VCaP (cell line): ENCODE measurements around the gene RGMB.
"Not testable (repeated sequence)": the region's sequence is repeated elsewhere in the genome, so short reads cannot be mapped to it uniquely, and the experiment has no call there.

ENCODE experiments used
- H3K27ac ChIP-seq: fragments of 450-650 bp; 2 replicates; pipeline ENCODE4 v1.5.1; 2017
- TF ChIP-seq, protein P1 (sequence below): fragments of 450-650 bp; conservative IDR thresholded peaks from 2 replicates; pipeline ENCODE4 v1.5.1; 2017; ENCODE audit warnings: mild to moderate bottlenecking, moderate library complexity

Gene RGMB, protein sequence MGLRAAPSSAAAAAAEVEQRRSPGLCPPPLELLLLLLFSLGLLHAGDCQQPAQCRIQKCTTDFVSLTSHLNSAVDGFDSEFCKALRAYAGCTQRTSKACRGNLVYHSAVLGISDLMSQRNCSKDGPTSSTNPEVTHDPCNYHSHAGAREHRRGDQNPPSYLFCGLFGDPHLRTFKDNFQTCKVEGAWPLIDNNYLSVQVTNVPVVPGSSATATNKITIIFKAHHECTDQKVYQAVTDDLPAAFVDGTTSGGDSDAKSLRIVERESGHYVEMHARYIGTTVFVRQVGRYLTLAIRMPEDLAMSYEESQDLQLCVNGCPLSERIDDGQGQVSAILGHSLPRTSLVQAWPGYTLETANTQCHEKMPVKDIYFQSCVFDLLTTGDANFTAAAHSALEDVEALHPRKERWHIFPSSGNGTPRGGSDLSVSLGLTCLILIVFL

DNA sequence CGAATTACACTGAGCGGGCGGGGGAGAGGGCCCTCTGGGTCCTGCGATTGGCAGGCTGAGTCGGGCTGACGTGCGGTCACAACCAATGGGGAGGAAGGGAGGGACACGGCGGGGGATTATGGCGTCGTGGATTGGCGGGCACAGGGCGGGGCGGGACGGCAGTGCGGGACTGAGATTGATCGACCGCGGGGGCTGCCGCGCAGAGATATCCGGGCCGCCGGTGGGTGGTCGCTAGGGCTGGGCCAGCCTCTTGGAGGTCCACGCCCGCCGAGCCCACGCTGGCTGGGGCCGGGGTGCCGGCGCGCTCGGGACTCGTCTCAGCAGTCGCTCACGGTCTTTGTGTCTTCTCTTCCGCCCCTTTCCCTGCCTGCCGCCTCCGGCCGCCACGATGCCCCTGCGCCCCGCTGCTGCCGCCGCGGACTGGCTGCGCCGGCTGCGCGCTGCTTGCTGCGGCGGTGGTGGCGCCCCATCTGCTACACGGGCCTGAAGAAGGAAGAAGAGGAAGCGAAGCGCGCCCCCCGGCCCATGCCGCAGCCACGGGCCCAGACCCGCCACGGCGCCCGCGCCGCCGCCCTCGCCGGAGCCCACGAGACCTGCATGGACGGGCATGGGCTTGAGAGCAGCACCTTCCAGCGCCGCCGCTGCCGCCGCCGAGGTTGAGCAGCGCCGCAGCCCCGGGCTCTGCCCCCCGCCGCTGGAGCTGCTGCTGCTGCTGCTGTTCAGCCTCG lies at the start of gene RGMB:
Gene RGMB (plus strand): TSS at position 200 of the 728 bp plus-strand sequence. CDS start 408 bp downstream, at position 608.
- peak within 1 kb of the TSS; percentile 98 for H3K27ac ChIP-seq

DNA sequence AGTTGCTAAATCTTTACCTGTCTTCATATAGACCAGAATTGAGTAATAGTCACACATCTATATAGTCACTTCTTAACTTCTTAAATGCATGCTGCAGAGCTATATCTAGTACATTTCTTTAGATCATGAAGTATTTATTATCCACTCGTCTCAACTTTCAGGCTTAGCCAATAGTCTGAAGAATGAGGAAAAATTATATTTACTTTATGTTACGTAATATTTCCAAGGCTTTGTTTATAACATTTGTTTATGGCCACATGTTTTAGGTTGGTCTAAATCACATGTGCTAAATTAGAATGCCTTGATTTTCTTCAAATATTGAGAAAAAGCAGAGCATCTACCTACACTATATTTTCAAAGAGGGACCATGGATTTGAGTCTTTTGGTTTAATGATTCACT lies 47.2 kb upstream of the RGMB start:
- TF ChIP-seq, protein P1, sequence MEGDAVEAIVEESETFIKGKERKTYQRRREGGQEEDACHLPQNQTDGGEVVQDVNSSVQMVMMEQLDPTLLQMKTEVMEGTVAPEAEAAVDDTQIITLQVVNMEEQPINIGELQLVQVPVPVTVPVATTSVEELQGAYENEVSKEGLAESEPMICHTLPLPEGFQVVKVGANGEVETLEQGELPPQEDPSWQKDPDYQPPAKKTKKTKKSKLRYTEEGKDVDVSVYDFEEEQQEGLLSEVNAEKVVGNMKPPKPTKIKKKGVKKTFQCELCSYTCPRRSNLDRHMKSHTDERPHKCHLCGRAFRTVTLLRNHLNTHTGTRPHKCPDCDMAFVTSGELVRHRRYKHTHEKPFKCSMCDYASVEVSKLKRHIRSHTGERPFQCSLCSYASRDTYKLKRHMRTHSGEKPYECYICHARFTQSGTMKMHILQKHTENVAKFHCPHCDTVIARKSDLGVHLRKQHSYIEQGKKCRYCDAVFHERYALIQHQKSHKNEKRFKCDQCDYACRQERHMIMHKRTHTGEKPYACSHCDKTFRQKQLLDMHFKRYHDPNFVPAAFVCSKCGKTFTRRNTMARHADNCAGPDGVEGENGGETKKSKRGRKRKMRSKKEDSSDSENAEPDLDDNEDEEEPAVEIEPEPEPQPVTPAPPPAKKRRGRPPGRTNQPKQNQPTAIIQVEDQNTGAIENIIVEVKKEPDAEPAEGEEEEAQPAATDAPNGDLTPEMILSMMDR = no peak
- no peak overlapping the region for H3K27ac ChIP-seq

More for the DNA sequence above, at the start of gene RGMB:
- TF ChIP-seq, protein P1 = peak; percentile 21

DNA sequence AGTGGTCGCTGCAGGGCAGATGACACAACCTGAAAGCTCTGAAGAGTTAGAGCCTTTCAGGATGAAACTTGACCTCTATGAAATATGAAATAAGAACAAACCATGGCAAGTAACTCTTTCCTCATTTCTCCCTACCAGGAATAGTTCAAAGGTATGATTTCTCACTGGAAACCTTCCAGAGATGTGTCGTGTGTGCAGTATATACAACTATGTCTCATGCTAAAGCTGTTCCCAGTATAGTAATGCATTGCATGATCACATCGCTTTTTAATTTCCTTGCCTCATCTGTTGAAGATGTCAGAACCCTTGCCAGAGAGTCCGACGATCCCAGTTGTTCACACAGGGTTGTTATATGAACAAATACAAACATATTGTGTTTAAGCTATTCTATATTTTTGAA lies 45.8 kb upstream of the RGMB start:
- TF ChIP-seq, protein P1 = no peak
- no peak overlapping the region for H3K27ac ChIP-seq

DNA sequence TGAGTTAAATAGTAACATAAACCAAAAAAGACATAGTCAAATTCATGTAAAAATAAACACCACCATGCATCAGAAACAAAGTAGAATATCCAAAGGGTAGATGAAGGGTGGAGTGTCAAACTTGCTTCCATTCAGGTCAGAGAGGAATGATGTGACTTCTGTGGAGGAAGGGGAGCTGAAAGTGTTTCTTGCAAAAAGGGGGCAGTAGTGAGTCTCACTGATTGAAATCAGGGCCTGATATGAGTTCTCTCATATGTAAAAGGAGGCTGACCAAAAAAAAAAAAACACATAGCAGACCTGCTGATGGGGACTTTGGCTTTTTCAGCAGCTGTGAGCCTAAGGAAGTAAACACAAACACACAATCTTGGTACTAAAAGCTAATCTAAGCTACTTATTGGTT lies 38.8 kb upstream of the RGMB start:
- TF ChIP-seq, protein P1 = no peak
- no peak overlapping the region for H3K27ac ChIP-seq

DNA sequence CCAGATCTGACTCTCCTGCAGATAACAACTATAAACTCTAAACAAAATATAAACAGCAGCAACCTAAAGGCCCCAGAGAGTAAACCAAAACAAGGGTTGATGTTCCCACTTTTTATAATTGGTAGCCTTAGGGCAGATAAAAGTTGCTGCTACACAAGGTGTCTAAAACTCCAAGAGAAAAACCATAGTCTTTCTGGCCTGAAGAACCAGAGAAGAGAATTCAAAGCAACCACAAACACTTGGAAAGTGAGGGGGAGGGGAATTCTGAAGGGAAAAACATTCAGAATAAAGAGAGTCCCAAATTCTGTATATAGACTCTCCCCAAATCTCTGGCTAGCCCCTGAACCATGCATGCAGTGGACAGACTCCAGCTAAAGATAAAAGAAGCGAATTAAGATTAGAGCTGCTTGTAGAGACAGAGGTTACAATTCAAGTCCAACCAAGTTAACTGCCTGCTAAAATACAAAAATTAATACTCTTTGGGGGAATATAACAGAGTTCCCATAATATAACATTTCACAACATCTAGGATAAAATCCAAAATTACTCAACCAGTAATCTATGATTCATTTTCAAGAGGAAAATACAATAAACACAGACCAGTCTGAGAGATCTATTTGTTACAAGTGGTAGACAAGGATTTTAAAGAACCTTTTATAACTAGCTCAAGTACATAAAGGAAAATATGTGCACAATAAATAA lies 37.5 kb upstream of the RGMB start:
- TF ChIP-seq, protein P1 = no peak

DNA sequence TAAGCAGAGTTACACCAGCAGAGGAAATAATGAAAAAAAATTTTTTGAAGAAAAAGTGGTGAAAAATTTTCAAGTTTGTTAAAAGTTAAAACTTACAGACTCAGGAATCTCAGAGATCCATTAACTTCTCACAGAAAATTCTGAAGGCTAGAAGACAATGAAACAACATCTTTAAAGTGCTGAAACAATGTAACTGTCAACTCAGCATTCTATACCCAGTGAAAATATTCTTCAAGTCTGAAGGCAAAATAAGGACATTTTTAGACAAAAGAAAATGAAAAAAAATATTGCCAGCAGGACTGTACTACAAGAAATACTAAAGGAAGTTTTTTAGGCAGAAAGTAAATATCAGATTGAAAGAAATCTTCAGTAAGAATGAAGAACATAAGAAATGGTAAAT lies 36.7 kb upstream of the RGMB start:
- no peak overlapping the region for H3K27ac ChIP-seq
- TF ChIP-seq, protein P1 = no peak

More for the DNA sequence above, 37.5 kb upstream of the RGMB start:
- H3K27ac ChIP-seq = no peak overlapping the region

DNA sequence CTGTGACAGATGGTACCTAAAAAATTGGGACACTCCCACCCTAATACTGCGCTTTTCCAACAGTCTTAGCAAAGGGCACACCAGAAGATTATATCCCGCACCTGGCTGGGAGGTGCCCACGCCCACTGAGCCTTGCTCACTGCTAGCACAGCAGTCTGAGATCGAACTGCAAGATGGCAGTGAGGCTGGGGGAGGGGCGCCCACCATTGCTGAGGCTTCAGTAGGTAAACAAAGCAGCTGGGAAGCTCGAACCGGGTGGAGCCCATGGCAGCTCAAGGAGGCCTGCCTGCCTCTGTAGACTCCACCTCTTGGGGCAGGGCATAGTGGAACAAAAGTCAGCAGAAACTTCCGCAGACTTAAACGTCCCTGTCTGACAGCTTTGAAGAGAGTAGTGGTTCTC lies 36.0 kb upstream of the RGMB start:
- H3K27ac ChIP-seq = not testable (repeated sequence)

DNA sequence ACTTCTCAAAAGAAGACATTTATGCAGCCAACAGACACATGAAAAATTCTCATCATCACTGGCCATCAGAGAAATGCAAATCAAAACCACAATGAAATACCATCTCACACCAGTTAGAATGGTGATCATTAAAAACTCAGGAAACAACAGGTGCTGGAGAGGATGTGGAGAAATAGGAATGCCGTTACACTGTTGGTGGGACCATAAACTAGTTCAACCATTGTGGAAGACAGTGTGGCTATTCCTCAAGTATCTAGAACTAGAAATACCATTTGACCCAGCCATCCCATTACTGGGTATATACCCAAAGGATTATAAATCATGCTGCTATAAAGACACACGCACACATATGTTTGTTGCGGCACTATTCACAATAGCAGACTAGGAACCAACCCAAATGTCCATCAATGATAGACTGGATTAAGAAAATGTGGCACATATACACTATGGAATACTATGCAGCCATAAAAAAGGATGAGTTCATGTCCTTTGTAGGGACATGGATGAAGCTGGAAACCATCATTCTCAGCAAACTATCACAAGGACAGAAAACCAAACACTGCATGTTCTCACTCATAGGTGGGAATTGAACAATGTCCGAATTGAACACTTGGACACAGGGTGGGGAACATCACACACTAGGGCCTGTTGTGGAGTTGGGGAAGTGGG lies 34.8 kb upstream of the RGMB start:
- not testable (repeated sequence) for H3K27ac ChIP-seq
